Neural progenitor cell (in vitro differentiated cells): ENCODE results near the gene TMSB4X.

Experiments
- CTCF ChIP-seq: fragments of 200-600 bp; sonication (generic); IDR thresholded peaks from 2 replicates; pipeline ENCODE4 v1.5.1; 2017; ENCODE audit warnings: antibody characterized with exemption, mild to moderate bottlenecking
- EZH2phosphoT487 ChIP-seq: fragments of 200-600 bp; sonication (generic); IDR thresholded peaks from 2 replicates; pipeline ENCODE4 v1.6.1; 2017; ENCODE audit warnings: antibody characterized with exemption

- no peak for TF ChIP-seq EZH2phosphoT487
- TF ChIP-seq CTCF, result no peak
Observed at GRCh38 chrX:12956704-12957534, 18.0 kb upstream of the TMSB4X start.
